Caco-2 (cell line): ENCODE data around the gene RPS6KA5. TPM values are rescaled to one million over a fixed set of nuclear protein-coding genes. Genes with fewer than 3 reads are reported as not detected.
A peak's percentile ranks its signal among the peaks of the same experiment; 100 is the strongest.

Experiments
- BruUV-seq: library from RNA; stranded (reverse); fragments of 400-500 nt; replicated peaks from 2 replicates; lab custom pipeline; 2021; lab: Mats Ljungman, UMichigan
- CTCF ChIA-PET: fragments of 300-600 bp; sonication (Branson Sonifier 250); formaldehyde crosslinking; loops from one replicate; lab custom pipeline; 2022; ENCODE audit warnings: antibody characterized with exemption; lab: Charles Lee
- POLR2A ChIA-PET: fragments of 300-600 bp; sonication (Branson Sonifier 250); formaldehyde crosslinking; loops from one replicate; lab custom pipeline; 2022; ENCODE audit warnings: antibody characterized with exemption; lab: Charles Lee
- DNase-seq, 2 experiments: peaks; one replicate each; pipeline versions ENCODE4 v3.0.0 to v3.0.0-alpha.2; 2020 to 2022
- H3K27me3 ChIP-seq: replicated peaks from 2 replicates; pipeline ENCODE4 v1.6.0; 2011; ENCODE audit warnings: low read length; ENCODE audit not compliant: control insufficient read depth, insufficient read depth
- H3K36me3 ChIP-seq: 2 replicates; pipeline ENCODE4 v1.5.1; 2011; ENCODE audit warnings: low read length; ENCODE audit not compliant: control insufficient read depth, insufficient read depth
- H3K4me1 ChIP-seq: fragments of 250-450 bp; sonication (Bioruptor Pico); 2 replicates; pipeline ENCODE4 v1.5.1; 2020; ENCODE audit warnings: mild to moderate bottlenecking
- H3K4me3 ChIP-seq: 2 replicates; pipeline ENCODE4 v1.5.1; 2011; ENCODE audit warnings: low read depth, mild to moderate bottlenecking, control low read depth, low read length
- H3K9me3 ChIP-seq: fragments of 250-450 bp; sonication (Bioruptor Pico); 2 replicates; pipeline ENCODE4 v1.5.1; 2020; ENCODE audit warnings: mild to moderate bottlenecking, moderate library complexity
- H3K27ac Mint-ChIP-seq: one replicate; pipeline ENCODE4 v1.8.0; 2022; ENCODE audit warnings: mixed read lengths; ENCODE audit not compliant: unreplicated experiment
- H3K27me3 Mint-ChIP-seq: one replicate; pipeline ENCODE4 v1.8.0; 2022; ENCODE audit warnings: mixed read lengths; ENCODE audit not compliant: insufficient read depth, unreplicated experiment
- H3K36me3 Mint-ChIP-seq: one replicate; pipeline ENCODE4 v1.8.0; 2022; ENCODE audit warnings: mild to moderate bottlenecking, mixed read lengths; ENCODE audit not compliant: insufficient read depth, unreplicated experiment
- H3K4me1 Mint-ChIP-seq: one replicate; pipeline ENCODE4 v1.8.0; 2022; ENCODE audit warnings: low read depth, mixed read lengths; ENCODE audit not compliant: unreplicated experiment
- H3K4me3 Mint-ChIP-seq: one replicate; pipeline ENCODE4 v1.8.0; 2022; ENCODE audit warnings: mild to moderate bottlenecking, moderate library complexity, mixed read lengths; ENCODE audit not compliant: unreplicated experiment
- H3K9me3 Mint-ChIP-seq: one replicate; pipeline ENCODE4 v1.8.0; 2022; ENCODE audit warnings: mixed read lengths; ENCODE audit not compliant: unreplicated experiment
- CTCF ChIP-seq, 2 experiments: fragments of 200-600 bp in 1 of 2; IDR thresholded peaks; 1 replicate in 1 of 2; 2 replicates in 1 of 2; pipeline versions ENCODE4 v1.5.1 to v1.8.0; 2011 to 2022; ENCODE audit warnings: antibody characterized with exemption in 1 of 2, control low read depth in 1 of 2, inconsistent platforms in 1 of 2, low read depth in 1 of 2, low read length in 1 of 2, mild to moderate bottlenecking in 1 of 2, moderate library complexity in 1 of 2; ENCODE audit not compliant: insufficient read depth in 1 of 2, severe bottlenecking in 1 of 2, unreplicated experiment in 1 of 2
- intact Hi-C: fragments of 100-400 bp; cut with micrococcal nuclease; formaldehyde crosslinking; loops from one replicate; pipeline ENCODE4 v1.10.0; 2022; ENCODE audit not compliant: unreplicated experiment
- total RNA-seq: library from RNA; stranded (reverse); gene quantifications from 2 replicates; pipeline ENCODE4 v1.2.3, GENCODE V29; 2022

The RPS6KA5 gene
- total RNA-seq, 1 experiment from 2014 or later: 5.7 TPM

GRCh38 chr14:90829677-90830076 is 230.8 kb downstream of the RPS6KA5 start:
- Mint-ChIP-seq H3K36me3 (peaks cover 15% of the 10 kb centered on the region), H3K9me3 (no peaks in the 10 kb centered on the region), H3K4me1 (no peaks in the 10 kb centered on the region), H3K27ac (no peak overlapping the region), H3K4me3 (no peak overlapping the region), H3K27me3 (peaks cover 3% of the 10 kb centered on the region)
- Histone ChIP-seq H3K4me3 (no peak overlapping the region), H3K27me3 (no peaks in the 10 kb centered on the region), H3K36me3 (no peaks in the 10 kb centered on the region), H3K9me3 (peaks cover 5% of the 10 kb centered on the region; the same call in 1 of the 2 replicates), H3K4me1 (peaks cover 4% of the 10 kb centered on the region; the same call in 1 of the 2 replicates)
- no peak for DNase-seq
- ChIA-PET CTCF (no interaction called here), POLR2A (no interaction called here)
- no peak for TF ChIP-seq CTCF (IDR thresholded peaks at IDR 0.05; ENCODE audit: insufficient read depth in 1 of 2, low read depth in 1 of 2, low read length in 1 of 2, severe bottlenecking in 1 of 2, unreplicated experiment in 1 of 2)
- intact Hi-C loops: no loop called here
- BruUV-seq: no TSS peak

- H3K27me3 ChIP-seq: no peaks in the 10 kb centered on the region
Observed at GRCh38 chr14:90828642-90829487, 231.6 kb downstream of the RPS6KA5 start.

More at GRCh38 chr14:90828642-90829487, 231.6 kb downstream of the RPS6KA5 start:
- Mint-ChIP-seq H3K9me3 (peaks cover 8% of the 10 kb centered on the region), H3K36me3 (peaks cover 18% of the 10 kb centered on the region), H3K4me3 (peak overlapping the region; percentile 76), H3K27me3 (peaks cover 3% of the 10 kb centered on the region), H3K4me1 (peaks cover 3% of the 10 kb centered on the region), H3K27ac (peak overlapping the region; percentile 32)
- DNase-seq: no peak
- H3K4me1 ChIP-seq: peaks cover 4% of the 10 kb centered on the region; the same call in 1 of the 2 replicates
- BruUV-seq: TSS peak; percentile 99
- H3K4me3 ChIP-seq: peak overlapping the region; percentile 8
- H3K36me3 ChIP-seq: no peaks in the 10 kb centered on the region
- intact Hi-C loops: no loop called here
- TF ChIP-seq CTCF (IDR thresholded peaks at IDR 0.05; ENCODE audit: insufficient read depth in 1 of 2, low read depth in 1 of 2, low read length in 1 of 2, severe bottlenecking in 1 of 2, unreplicated experiment in 1 of 2): no peak
- CTCF ChIA-PET: no interaction called here
- peaks cover 13% of the 10 kb centered on the region for H3K9me3 ChIP-seq
- POLR2A ChIA-PET: no interaction called here
